HG02973 (cell line): ENCODE data around the gene HMX1.

ENCODE experiments used
- ATAC-seq: cut with Tn5 transposase; IDR thresholded peaks from one replicate; pipeline ENCODE4 v1.9.1; 2021; ENCODE audit warnings: moderate library complexity; ENCODE audit not compliant: unreplicated experiment

HMX1 gene

DNA sequence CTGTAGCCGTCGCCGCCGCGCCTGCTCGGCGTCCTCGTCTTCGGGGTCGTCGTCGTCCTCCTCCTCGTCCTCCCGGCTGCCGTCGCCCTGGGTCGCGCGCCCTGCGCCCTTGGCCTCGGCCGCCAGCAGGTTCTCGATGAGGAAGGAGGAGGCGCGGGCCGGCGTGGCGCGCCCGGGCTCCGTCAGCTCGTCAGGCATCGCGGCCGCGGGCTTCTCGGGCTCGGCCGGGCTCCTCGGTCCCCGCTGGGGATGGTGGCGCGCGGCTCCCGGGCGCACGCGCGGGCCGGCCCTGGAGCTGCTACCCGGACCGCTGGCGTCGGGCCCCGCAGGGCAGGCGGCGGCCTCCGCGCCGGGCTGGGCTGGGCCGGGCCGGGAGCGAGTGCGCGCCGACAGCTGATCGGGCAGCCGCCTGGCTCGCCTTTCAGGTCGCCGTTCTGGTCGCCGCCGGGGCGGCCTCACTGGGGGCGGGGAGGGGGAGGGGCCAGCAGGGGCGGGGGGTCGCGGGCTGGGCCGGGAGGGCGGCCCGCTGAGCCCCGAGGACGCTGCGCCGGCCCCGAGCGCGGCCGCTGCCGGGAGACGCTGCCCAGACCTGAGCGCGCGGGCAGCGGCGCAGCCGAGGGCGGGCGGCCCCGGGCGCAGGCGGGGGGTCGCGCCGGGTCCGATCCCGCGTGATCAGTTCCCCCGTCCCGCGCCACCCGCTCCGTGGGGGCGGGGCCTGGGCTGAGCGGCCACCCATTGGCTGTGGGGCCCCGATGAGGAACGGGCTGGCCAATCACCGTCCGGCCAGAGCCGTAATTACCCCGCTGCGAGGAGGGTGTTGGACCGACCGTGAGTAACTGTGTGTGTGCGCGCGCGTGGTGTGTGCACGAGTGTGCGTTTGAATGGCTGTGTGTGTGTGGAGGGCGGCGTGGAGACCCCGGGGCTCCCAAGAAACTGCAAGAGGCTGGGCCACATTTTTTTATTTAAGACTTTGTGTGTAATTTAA is at the start of gene HMX1:
HMX1 (minus strand) TSS at position 423 of the 985 bp plus-strand sequence; CDS start at position 198, 225 bp downstream.
- ATAC-seq = no peak

DNA sequence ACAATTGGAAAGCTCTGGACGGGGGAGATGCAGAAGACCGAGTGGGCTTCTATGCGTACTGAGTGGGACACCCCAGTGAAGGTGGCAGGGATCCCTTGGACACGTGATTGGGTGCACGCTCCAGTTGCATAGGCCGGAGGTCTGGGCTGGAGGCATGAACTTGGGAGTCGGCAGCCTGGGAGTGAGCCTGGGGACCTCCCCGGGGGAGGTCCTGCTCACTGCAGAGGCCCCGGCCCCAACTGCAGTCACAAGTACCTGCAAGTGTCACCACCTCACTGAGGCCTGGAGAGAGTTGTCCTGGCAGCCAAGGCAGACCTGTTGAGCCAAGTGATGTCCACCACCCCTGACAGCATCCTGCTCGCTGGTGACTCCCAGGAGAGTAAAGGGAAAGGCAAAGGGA is 49.3 kb upstream of the HMX1 start:
- no peak for ATAC-seq

DNA sequence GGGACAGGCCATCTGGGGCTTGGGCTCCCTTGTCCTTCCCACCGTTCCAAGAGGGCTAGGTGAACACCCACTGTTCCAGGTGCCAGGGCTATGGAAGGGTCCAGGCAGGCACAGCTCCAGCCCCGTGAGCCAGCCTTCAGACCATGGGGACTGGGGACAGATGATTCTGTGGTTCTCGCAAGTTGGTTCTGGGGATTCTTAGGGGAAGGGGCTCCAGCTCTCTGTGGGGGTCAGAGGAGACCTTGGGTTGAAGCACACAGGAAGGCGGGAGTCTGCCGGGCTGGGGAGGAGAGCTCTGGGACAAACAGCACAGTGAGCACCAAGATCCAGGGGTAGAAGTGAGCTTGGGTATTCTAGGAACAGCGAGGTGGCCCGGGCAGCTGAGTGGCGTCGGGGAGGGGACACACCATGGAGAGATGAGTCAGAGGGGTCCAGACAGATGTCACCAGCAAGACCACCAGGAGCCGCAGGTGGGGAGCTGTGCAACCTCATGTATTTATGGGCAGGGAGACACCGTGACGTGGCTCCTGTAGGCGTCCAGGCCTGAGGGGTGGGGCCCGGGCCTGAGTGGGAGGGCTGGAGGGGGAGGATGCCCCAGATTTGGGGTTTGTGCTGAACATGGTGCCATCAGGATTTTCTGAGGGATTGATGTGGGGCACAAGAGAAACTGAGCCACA is 48.8 kb upstream of the HMX1 start:
- no peak for ATAC-seq

GRCh38 chr4:8919651-8920288 is 48.1 kb upstream of the HMX1 start:
- ATAC-seq = no peak

GRCh38 chr4:8917868-8918783 is 46.5 kb upstream of the HMX1 start:
- ATAC-seq = peak; percentile 77

- ATAC-seq = no peak
Measured at GRCh38 chr4:8917321-8917811, 45.7 kb upstream of the HMX1 start.

DNA sequence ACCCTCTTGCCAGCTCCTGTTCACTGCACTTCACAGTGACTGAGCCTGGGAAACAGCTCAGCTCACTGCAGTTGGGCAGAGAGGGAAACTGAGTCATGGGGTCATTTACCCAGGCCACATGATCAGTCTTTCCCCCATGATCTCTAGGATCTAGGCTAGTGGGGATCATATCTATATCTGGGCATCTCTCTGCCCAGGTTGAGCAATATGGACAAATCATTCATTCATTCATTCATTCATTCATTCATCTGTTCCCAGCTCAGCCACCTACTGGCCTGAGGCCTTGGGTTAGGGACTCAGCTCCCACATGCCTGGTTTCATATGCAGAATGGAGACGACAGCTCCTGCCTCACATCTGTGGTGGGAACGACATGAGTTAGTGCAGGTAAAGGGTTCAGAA is 45.3 kb upstream of the HMX1 start:
- no peak for ATAC-seq

GRCh38 chr4:8916351-8916885 is 44.8 kb upstream of the HMX1 start:
- no peak for ATAC-seq

- ATAC-seq = no peak
Measured at GRCh38 chr4:8915201-8916200, 43.9 kb upstream of the HMX1 start.

GRCh38 chr4:8914461-8915171 is 43.0 kb upstream of the HMX1 start:
- no peak for ATAC-seq

DNA sequence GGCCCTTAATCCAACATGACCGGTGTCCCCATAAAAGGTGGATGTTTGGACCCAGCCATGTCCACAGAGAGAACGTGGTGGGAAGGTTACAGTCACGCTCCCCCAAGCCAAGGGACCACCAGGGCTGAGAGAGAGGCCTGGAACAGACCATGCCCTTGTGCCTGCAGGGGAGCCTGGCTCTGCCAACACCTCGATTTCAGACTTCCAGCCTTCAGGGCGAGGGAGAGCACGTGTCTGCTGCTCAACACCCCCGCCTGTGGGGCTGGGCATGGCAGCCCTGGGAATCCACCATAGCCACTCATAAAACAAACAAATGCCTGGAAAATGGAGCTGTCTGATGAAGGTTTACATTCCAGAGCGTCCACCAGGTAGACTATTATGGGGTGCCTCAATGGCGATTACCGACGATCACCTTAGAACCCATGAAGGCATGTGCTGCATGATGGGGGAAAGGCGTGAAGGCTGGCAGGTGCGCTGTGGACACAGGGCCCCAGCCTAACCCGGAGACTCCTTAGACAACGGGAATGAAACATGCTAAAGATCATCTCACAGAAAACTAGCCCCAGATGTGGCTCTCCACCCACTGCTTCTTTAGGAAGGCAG is 42.3 kb upstream of the HMX1 start:
- no peak for ATAC-seq

DNA sequence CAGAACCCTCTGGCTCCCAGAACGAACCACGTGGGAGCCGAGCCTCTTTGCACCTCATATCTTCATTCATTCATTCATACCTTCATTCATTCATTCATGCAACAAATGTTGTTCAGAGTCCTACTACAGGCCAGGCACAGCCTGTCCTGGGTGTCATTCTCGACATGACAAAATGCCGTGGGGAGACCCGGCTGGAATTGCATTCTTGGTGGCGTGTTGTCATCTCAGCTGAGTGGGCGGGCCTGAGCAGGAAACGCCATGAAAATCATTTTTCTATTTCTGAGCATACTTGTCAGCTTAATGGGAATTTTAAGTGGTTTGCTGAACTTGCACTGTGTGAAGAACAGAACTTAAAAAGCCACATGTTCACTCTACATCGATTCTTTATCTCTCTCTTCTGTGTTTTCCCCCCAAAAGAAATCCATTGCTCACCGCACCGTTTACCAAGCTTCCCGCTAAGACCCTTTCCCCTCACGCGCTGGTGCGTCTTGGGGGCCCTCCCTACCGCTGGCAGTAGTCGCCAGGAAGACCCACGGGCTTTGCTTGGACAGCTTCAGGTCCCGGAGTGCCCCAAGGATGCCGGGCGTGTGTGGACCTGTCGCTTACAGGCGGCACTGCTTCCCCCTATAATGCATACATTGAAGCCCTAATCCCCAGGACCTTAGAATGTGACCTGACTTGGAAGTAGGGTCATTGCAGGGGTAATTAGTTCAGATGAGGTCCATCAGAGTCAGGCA is 41.6 kb upstream of the HMX1 start:
- no peak for ATAC-seq

- ATAC-seq = no peak
Measured at GRCh38 chr4:8912506-8912905, 40.9 kb upstream of the HMX1 start.

DNA sequence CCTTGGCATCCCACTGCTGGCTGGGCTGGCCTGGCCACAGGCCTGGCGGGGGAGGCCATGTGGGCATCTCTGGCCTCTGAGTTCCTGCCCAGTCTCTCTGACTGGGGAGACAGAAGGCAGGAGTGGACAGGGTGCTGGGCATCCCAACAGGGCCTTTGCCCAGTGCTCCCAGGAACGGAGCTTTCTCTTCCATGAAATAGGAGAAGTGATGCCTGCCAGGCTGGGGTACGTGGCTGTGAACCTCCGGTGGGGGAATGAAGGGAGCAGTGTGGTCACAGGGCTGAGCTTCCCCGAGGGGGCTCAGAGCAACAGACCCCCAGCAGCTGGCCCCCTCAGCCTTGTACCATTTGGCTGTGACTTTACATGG is 40.4 kb upstream of the HMX1 start:
- ATAC-seq = no peak

DNA sequence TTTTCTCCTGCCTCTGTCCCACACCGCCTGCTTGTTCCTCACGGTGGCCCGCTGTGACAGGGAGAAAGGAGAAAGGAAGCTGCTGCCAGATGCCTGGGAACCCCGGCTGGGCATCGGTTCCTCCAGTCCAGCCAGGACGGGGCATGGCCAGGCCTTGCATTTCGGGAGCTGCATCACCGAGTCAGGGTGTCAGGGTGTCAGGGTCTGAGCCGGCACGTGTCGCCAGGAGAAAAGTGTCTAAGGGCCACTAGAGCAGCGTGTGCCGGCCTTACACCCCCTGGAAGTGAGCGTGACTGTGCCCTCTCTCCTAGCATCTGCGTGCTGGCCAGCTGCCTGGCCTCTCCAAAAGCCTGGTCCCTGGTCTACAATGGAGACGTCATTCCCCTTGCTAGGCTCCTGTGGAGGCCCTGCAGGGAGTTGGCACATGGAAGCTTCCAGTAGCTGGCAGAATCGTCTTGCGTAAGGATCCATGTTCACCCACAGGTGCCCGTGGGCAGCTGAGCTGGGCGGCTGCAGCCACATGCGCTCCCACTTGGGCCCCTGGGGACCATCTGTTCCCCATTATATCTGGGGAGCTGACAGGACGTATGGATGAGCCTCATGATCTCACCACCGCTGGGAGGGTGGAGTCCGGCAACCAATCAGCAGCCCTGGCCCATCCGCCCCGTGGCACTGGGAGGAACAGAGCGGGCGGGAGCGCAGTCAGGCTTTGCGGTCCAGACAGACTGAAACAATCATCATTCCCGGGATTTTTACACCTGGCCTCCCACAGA is 39.9 kb upstream of the HMX1 start:
- no peak for ATAC-seq

- ATAC-seq = no peak
Measured at GRCh38 chr4:8910822-8911315, 39.2 kb upstream of the HMX1 start.
